ENCODE data around the gene NCAM2. TPM values are rescaled to one million over a fixed set of nuclear protein-coding genes. Genes with fewer than 3 reads are reported as not detected.

The NCAM2 gene
- polyA plus RNA-seq, 3 donors, result not detected

DNA sequence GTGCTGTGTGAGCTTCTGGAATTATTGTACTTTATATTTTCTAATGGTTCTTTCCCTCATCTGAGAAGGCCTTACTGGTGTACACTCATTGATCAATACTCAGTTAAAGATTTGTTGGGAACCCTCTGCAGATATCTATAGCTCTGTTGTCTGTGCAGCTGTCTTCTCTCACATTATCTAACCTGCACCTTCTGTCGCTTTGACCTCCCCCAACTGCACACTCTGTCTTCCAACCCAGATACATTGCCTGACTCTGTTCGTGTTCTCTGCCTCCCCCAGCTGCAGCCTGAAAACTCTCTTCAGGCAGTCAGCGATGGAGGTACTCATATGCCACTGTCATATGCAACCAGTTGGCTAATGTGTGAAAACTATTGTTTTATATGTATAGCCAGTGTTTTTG lies 334.3 kb downstream of the NCAM2 start:
- no peak overlapping the region for H3K27ac Mint-ChIP-seq
- H3K36me3 Mint-ChIP-seq, result no peaks in the 10 kb centered on the region
- no peaks in the 10 kb centered on the region for H3K4me1 ChIP-seq (ENCODE audit: control insufficient read depth in 1 of 2, insufficient read depth in 2 of 2, low read length in 2 of 2)
- TF ChIP-seq, protein P1, sequence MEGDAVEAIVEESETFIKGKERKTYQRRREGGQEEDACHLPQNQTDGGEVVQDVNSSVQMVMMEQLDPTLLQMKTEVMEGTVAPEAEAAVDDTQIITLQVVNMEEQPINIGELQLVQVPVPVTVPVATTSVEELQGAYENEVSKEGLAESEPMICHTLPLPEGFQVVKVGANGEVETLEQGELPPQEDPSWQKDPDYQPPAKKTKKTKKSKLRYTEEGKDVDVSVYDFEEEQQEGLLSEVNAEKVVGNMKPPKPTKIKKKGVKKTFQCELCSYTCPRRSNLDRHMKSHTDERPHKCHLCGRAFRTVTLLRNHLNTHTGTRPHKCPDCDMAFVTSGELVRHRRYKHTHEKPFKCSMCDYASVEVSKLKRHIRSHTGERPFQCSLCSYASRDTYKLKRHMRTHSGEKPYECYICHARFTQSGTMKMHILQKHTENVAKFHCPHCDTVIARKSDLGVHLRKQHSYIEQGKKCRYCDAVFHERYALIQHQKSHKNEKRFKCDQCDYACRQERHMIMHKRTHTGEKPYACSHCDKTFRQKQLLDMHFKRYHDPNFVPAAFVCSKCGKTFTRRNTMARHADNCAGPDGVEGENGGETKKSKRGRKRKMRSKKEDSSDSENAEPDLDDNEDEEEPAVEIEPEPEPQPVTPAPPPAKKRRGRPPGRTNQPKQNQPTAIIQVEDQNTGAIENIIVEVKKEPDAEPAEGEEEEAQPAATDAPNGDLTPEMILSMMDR (IDR thresholded peaks at IDR 0.05), result no peak
- peaks cover 0 to 8% (median 3%) of the 10 kb centered on the region in 7 donors for H3K9me3 Mint-ChIP-seq
- no peak overlapping the region for H3K9ac ChIP-seq (ENCODE audit: insufficient read depth, low read length, poor library complexity, severe bottlenecking)
- H3K36me3 ChIP-seq (replicated peaks in 1 of 2; ENCODE audit: control insufficient read depth in 1 of 2, insufficient read depth in 2 of 2, low read length in 2 of 2), result no peaks in the 10 kb centered on the region
- DNase-seq, result no peak
- H3K4me1 Mint-ChIP-seq, result no peaks in the 10 kb centered on the region
- no peak overlapping the region for H3K4me3 ChIP-seq (replicated peaks in 1 of 3; ENCODE audit: low read depth in 2 of 3, low read length in 3 of 3)
- H3K27me3 Mint-ChIP-seq (ENCODE audit: low read depth in 3 of 3), result peaks cover 0 to 2% (median 2%) of the 10 kb centered on the region in 3 donors
- 100% methylated on average over 1 of the region's 3 CpGs for WGBS (ENCODE audit: insufficient coverage)
- no peak overlapping the region for H3K4me2 ChIP-seq (replicated peaks; ENCODE audit: extremely low read depth, low read length, poor library complexity, severe bottlenecking)
- no peaks in the 10 kb centered on the region for H4K20me1 ChIP-seq (ENCODE audit: insufficient read depth, low read length)
- H3K27me3 ChIP-seq (ENCODE audit: control insufficient read depth in 2 of 2, insufficient read depth in 2 of 2, low read length in 2 of 2), result no peaks in the 10 kb centered on the region
- H3K4me3 Mint-ChIP-seq, result no peak overlapping the region
- no peak overlapping the region for H3K27ac ChIP-seq (ENCODE audit: low read depth in 1 of 2, low read length in 2 of 2)
- intact Hi-C loops (cut with micrococcal nuclease), result no loop called here
- no peaks in the 10 kb centered on the region for H3K79me2 ChIP-seq (ENCODE audit: insufficient read depth, low read length)
- no peaks in the 10 kb centered on the region for H3K9me3 ChIP-seq (replicated peaks in 1 of 2; ENCODE audit: control insufficient read depth in 1 of 2, insufficient read depth in 1 of 2, low read length in 2 of 2)
- no peak overlapping the region for H2AFZ ChIP-seq (ENCODE audit: insufficient read depth, low read depth, low read length, poor library complexity, severe bottlenecking)

DNA sequence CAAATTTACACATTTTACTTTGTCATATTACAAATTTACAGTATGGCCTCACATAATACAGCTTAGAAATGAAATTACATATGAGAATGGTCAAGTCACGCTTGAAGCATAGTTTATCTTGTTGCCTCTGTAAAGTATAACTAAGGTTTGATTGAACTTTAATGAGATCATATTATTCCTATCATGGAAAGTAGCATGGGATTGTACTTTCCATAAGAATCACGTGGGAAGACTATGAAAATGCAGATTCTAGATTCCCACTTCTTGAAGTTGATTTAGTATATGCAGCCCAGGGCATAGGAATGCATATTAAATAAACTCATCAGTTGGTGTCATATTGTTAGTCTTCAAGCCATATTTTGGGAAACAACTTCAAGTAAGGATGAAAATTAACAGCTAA lies 342.8 kb downstream of the NCAM2 start:
- H3K4me1 ChIP-seq (ENCODE audit: control insufficient read depth in 1 of 2, insufficient read depth in 2 of 2, low read length in 2 of 2), result no peaks in the 10 kb centered on the region
- intact Hi-C loops (cut with micrococcal nuclease), result no loop called here
- H3K27ac ChIP-seq (ENCODE audit: low read depth in 1 of 2, low read length in 2 of 2), result no peak overlapping the region
- no peak for DNase-seq
- Mint-ChIP-seq H3K36me3 (no peaks in the 10 kb centered on the region), H3K4me1 (no peaks in the 10 kb centered on the region), H3K27me3 (ENCODE audit: low read depth in 3 of 3) (no peaks in the 10 kb centered on the region), H3K4me3 (no peak overlapping the region), H3K9me3 (peaks cover 4 to 17% (median 11%) of the 10 kb centered on the region in 7 donors), H3K27ac (no peak overlapping the region)
- no peaks in the 10 kb centered on the region for H3K79me2 ChIP-seq (ENCODE audit: insufficient read depth, low read length)
- no peak overlapping the region for H2AFZ ChIP-seq (ENCODE audit: insufficient read depth, low read depth, low read length, poor library complexity, severe bottlenecking)
- no CpG with 5 or more reads among the region's 2 CpGs for WGBS (ENCODE audit: insufficient coverage)
- no peaks in the 10 kb centered on the region for H3K36me3 ChIP-seq (replicated peaks in 1 of 2; ENCODE audit: control insufficient read depth in 1 of 2, insufficient read depth in 2 of 2, low read length in 2 of 2)
- TF ChIP-seq, protein P1 (IDR thresholded peaks at IDR 0.05), result no peak
- H3K4me3 ChIP-seq (replicated peaks in 1 of 3; ENCODE audit: low read depth in 2 of 3, low read length in 3 of 3), result no peak overlapping the region
- H3K9me3 ChIP-seq (replicated peaks in 1 of 2; ENCODE audit: control insufficient read depth in 1 of 2, insufficient read depth in 1 of 2, low read length in 2 of 2), result peaks cover 18 to 25% of the 10 kb centered on the region in 2 donors
- no peak overlapping the region for H3K4me2 ChIP-seq (replicated peaks; ENCODE audit: extremely low read depth, low read length, poor library complexity, severe bottlenecking)
- no peaks in the 10 kb centered on the region for H3K27me3 ChIP-seq (ENCODE audit: control insufficient read depth in 2 of 2, insufficient read depth in 2 of 2, low read length in 2 of 2)
- no peak overlapping the region for H3K9ac ChIP-seq (ENCODE audit: insufficient read depth, low read length, poor library complexity, severe bottlenecking)
- H4K20me1 ChIP-seq (ENCODE audit: insufficient read depth, low read length), result no peaks in the 10 kb centered on the region

Measured in CD14-positive monocyte (primary cell).